SK-N-SH (cell line): ENCODE results near the gene ARHGEF40. TPM values are rescaled to one million over a fixed set of nuclear protein-coding genes. Genes with fewer than 3 reads are reported as not detected.

Experiments
- CTCF ChIA-PET: fragments of 300-600, 350-600 bp; formaldehyde crosslinking; extraction: SDS; loops from one replicate; lab custom pipeline; 2021; lab: Yijun Ruan, JAX
- POLR2A ChIA-PET: fragments of 350-600 bp; sonication (Branson Sonifier 250); formaldehyde crosslinking; extraction: SDS; loops from one replicate; lab custom pipeline; 2020; ENCODE audit warnings: antibody characterized with exemption, inconsistent platforms; lab: Yijun Ruan, JAX
- DNase-seq: peaks from one replicate; pipeline ENCODE4 v3.0.0; 2012
- H2AFZ ChIP-seq: fragments of 200-600 bp; sonication (generic); 2 replicates; pipeline ENCODE4 v1.8.1; 2016; ENCODE audit warnings: antibody characterized with exemption, mild to moderate bottlenecking, low read depth
- H3F3A ChIP-seq: fragments of 200-600 bp; sonication (generic); replicated peaks from 2 replicates; pipeline ENCODE3; 2016; ENCODE audit warnings: antibody characterized with exemption, mild to moderate bottlenecking; ENCODE audit not compliant: insufficient read depth
- H3K27ac ChIP-seq, 2 experiments: fragments of 200-500 bp in 1 of 2; fragments of 200-600 bp in 1 of 2; sonication (Bioruptor generic) in 1 of 2; sonication (generic), shearing (Covaris generic) in 1 of 2; 2 replicates each; pipeline versions ENCODE4 v1.5.1 to v1.6.1; 2014 to 2016; ENCODE audit warnings: low read depth in 2 of 2, inconsistent platforms in 1 of 2, low read length in 1 of 2, mild to moderate bottlenecking in 1 of 2, mixed read lengths in 1 of 2
- H3K27me3 ChIP-seq: fragments of 200-600 bp; sonication (generic), shearing (Covaris generic); 2 replicates; pipeline ENCODE4 v1.6.1; 2016; ENCODE audit warnings: mixed run types; ENCODE audit not compliant: insufficient read depth
- H3K36me3 ChIP-seq, 2 experiments: fragments of 200-500 bp in 1 of 2; fragments of 200-600 bp in 1 of 2; sonication (Bioruptor generic) in 1 of 2; sonication (generic) in 1 of 2; replicated peaks in 1 of 2; 2 replicates each; pipeline versions ENCODE3 to v1.5.1; 2014 to 2016; ENCODE audit warnings: low read length in 1 of 2, mild to moderate bottlenecking in 1 of 2; ENCODE audit not compliant: insufficient read depth in 2 of 2, control insufficient read depth in 1 of 2
- H3K4me1 ChIP-seq, 2 experiments: fragments of 200-500 bp in 1 of 2; fragments of 200-600 bp in 1 of 2; sonication (Bioruptor generic) in 1 of 2; sonication (generic), shearing (Covaris generic) in 1 of 2; 2 replicates each; pipeline versions ENCODE4 v1.5.1 to v1.6.1; 2014 to 2016; ENCODE audit warnings: low read depth in 1 of 2, low read length in 1 of 2, mixed run types in 1 of 2; ENCODE audit not compliant: insufficient read depth in 2 of 2, control insufficient read depth in 1 of 2
- H3K4me2 ChIP-seq: fragments of 200-600 bp; sonication (generic), shearing (Covaris generic); 2 replicates; pipeline ENCODE4 v1.6.1; 2017; ENCODE audit warnings: mixed run types
- H3K4me3 ChIP-seq, 2 experiments: fragments of 200-500 bp in 1 of 2; fragments of 200-600 bp in 1 of 2; sonication (Bioruptor generic) in 1 of 2; sonication (generic), shearing (Covaris generic) in 1 of 2; 2 replicates each; pipeline versions ENCODE4 v1.5.1 to v1.8.1; 2014 to 2016; ENCODE audit warnings: low read depth in 2 of 2, inconsistent platforms in 1 of 2, low read length in 1 of 2, mild to moderate bottlenecking in 1 of 2, mixed read lengths in 1 of 2, moderate library complexity in 1 of 2
- H3K79me2 ChIP-seq: fragments of 200-600 bp; sonication (generic); 2 replicates; pipeline ENCODE4 v1.8.1; 2017; ENCODE audit warnings: mild to moderate bottlenecking; ENCODE audit not compliant: insufficient read depth
- H3K9ac ChIP-seq: fragments of 200-600 bp; sonication (generic); 2 replicates; pipeline ENCODE4 v1.6.1; 2017; ENCODE audit warnings: mixed run types
- H3K9me2 ChIP-seq: fragments of 200-600 bp; sonication (generic); 2 replicates; pipeline ENCODE4 v1.6.1; 2017; ENCODE audit warnings: mixed run types
- H3K9me3 ChIP-seq: fragments of 200-600 bp; sonication (generic); 2 replicates; pipeline ENCODE4 v1.6.1; 2017; ENCODE audit warnings: mixed run types, mild to moderate bottlenecking, moderate library complexity
- H4K20me1 ChIP-seq: fragments of 200-600 bp; sonication (generic); 2 replicates; pipeline ENCODE4 v1.6.1; 2017; ENCODE audit warnings: mild to moderate bottlenecking, mixed run types; ENCODE audit not compliant: insufficient read depth
- CHD2 ChIP-seq: fragments of 150-350 bp; IDR thresholded peaks from 2 replicates; pipeline ENCODE4 v1.6.1; 2018; ENCODE audit warnings: low read length; ENCODE audit not compliant: partially characterized antibody
- CTCF ChIP-seq: fragments of 200-600 bp; sonication (generic); IDR thresholded peaks from 2 replicates; pipeline ENCODE4 v1.6.1; 2017; ENCODE audit warnings: antibody characterized with exemption, mild to moderate bottlenecking, moderate library complexity
- ELF1 ChIP-seq: IDR thresholded peaks from 2 replicates; pipeline ENCODE4 v1.4.0; 2012
- FOXJ3 ChIP-seq: sonication (generic); formaldehyde crosslinking; IDR thresholded peaks from 2 replicates; pipeline ENCODE4 v1.5.1; 2020; ENCODE audit warnings: mild to moderate bottlenecking, missing genetic modification reagents
- IRF3 ChIP-seq: fragments of 150-350 bp; IDR thresholded peaks from 2 replicates; pipeline ENCODE4 v1.6.1; 2016; ENCODE audit warnings: mild to moderate bottlenecking, low read depth, low read length
- JUND ChIP-seq: IDR thresholded peaks from 2 replicates; pipeline ENCODE4 v1.4.0; 2012
- MEF2A ChIP-seq: IDR thresholded peaks from 2 replicates; pipeline ENCODE4 v1.4.0; 2012; ENCODE audit warnings: low read depth, borderline replicate concordance
- NRF1 ChIP-seq: IDR thresholded peaks from 2 replicates; pipeline ENCODE4 v1.6.1; 2012; ENCODE audit warnings: low read depth, mild to moderate bottlenecking, low read length
- RCOR1 ChIP-seq: fragments of 150-350 bp; IDR thresholded peaks from 2 replicates; pipeline ENCODE4 v1.6.1; 2017; ENCODE audit warnings: antibody characterized with exemption, low read length
- WGBS: methylation state at CpG from one replicate; pipeline ENCODE4 v1.1.6; 2017; ENCODE audit warnings: low lambda C conversion rate; 5-methylcytosine and 5-hydroxymethylcytosine counted together
- polyA plus RNA-seq, 3 experiments: library from polyadenylated mRNA; depleted of rRNA; stranded (reverse); fragments of >200 nt; gene quantifications; 2 replicates each; pipeline ENCODE4 v1.2.3, GENCODE V29; 2012

ARHGEF40 gene
- polyA plus RNA-seq, 1 of the 3 experiments (the other 2 are of a cell fraction): 58.8 TPM

DNA sequence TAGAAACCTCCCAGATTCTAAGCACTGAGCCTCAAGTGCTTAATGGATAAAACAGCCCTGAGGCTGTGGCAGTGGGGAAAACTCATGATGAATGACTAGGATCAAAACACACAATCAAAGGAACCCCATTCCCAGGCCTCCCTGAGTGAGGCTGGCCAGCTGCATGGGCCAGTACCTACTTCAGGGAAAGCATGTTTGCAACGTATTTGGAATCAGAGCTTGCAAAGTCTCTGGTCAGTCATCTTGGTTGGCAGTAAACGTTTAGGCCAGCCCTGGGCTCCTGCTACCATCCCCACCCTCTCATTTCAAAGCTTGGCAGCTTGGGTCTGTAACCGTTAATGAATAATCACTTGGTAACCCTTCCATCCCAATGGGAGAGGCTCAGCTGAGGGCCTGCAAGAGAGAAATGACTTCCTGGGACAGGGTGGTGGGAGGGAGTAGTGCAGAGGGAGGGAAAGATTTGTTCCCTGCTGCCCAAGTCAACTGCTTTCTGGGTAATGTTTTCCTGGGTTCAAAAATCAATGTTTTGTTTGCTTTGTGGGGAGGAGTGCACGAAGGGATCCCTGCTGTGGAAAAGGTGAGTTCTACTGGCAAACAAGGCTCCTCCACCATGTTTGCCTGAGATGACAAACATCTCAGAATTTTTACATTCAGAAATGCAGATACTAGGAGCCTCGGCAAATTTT lies 14.5 kb upstream of the ARHGEF40 start (continued):
- no peak for TF ChIP-seq JUND
- TF ChIP-seq CHD2: no peak
- TF ChIP-seq CTCF: no peak
- no peak for TF ChIP-seq IRF3
- no peak for TF ChIP-seq RCOR1
- TF ChIP-seq, all 33 proteins: peak for 0

DNA sequence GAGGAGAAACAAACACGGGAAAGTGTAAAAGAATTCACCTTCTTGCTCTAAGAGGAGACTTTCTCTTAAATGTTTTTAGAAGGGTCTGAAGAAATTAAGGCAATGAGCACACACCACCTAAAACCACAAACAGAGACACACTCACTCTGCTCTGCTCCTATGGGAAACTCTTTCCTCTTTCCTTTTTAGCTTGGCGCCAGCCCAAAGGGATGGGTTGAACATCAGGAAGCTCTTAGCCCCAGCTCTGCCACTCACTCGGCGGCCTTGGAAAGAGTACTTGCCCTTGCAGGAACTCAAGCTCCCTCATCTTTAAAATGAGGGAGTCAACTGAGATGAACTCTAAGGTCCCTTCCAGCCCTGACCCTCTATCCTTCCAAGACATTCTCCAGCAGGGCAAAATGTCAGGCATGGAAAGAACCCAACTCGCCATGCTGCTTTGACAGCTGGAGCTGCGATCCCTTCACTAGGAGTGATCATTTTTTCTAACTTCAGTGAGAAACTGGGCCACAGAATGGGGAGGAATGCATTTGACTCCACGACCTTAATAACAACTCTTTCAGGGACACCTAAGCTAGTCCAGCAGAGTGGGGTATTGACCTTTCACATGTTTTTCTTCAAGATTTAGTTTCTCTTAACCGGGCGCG lies 13.5 kb upstream of the ARHGEF40 start:
- Histone ChIP-seq H3K27ac (no peak overlapping the region), H3K9me2 (no peaks in the 10 kb centered on the region), H3K4me2 (no peak overlapping the region), H3K36me3 (no peaks in the 10 kb centered on the region), H3K9ac (no peak overlapping the region), H3K9me3 (no peaks in the 10 kb centered on the region), H4K20me1 (no peaks in the 10 kb centered on the region), H3F3A (no peaks in the 10 kb centered on the region), H3K4me3 (no peak overlapping the region), H3K4me1 (no peaks in the 10 kb centered on the region)
- CTCF ChIA-PET: interaction anchor here (1.2 to 2.1 kb wide), 3 partner anchors 16 to 48 kb away, joined by 4 to 8 read pairs (median 6); no protein-coding TSS in a partner anchor
- TF ChIP-seq NRF1 (no peak), ELF1 (no peak), FOXJ3 (CRISPR knock-in tag) (no peak)
- TF ChIP-seq, all 33 proteins: peak for 0
- H3K27me3 ChIP-seq: no peaks in the 10 kb centered on the region
- H3K79me2 ChIP-seq: no peaks in the 10 kb centered on the region
- POLR2A ChIA-PET: no interaction called here
- 84% methylated on average over 10 of the region's 10 CpGs for WGBS
- DNase-seq: no peak
- H2AFZ ChIP-seq: no peak overlapping the region

DNA sequence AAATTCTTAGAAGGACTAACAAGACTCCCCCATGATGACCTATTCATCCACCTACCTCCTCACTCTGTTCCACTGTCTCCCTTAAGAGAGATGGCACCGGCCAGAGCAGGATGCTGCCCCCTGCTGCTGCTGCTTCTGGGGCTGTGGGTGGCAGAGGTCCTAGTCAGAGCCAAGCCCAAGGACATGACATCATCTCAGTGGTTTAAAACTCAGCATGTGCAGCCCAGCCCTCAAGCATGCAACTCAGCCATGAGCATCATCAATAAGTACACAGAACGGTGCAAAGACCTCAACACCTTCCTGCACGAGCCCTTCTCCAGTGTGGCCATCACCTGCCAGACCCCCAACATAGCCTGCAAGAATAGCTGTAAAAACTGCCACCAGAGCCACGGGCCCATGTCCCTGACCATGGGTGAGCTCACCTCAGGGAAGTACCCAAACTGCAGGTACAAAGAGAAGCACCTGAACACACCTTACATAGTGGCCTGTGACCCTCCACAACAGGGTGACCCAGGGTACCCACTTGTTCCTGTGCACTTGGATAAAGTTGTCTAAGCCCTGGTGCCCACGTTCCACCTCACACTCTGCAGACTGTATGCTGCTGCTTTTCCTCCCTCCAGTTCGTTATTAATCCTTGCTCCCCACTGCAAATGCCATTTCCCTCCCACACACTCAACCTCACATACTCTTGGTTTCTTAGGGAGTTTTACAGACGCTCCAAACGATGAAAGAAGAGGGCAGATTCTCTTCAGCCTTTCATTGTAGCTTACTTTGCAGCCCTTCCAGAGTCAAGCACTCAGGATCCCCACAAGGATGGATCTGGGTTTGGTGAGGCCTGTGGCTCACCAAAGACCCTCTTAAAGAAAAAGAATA lies 12.1 kb upstream of the ARHGEF40 start, which contains the start of gene RNASE8:
TSS of gene RNASE8 (plus strand) at position 20 of the 873 bp plus-strand sequence. CDS start at position 91, 71 bp downstream.
- H3K27me3 ChIP-seq: no peaks in the 10 kb centered on the region
- CTCF ChIA-PET: interaction anchor here (1.0 to 2.1 kb wide), 4 partner anchors 34 to 47 kb away, joined by 3 to 8 read pairs (median 4); no protein-coding TSS in a partner anchor
- H3K36me3 ChIP-seq: no peaks in the 10 kb centered on the region
- TF ChIP-seq MEF2A: no peak
- no peaks in the 10 kb centered on the region for H3K9me2 ChIP-seq
- no peak for DNase-seq
- no peak within 1 kb of the TSS for H2AFZ ChIP-seq
- no peak within 1 kb of the TSS for H3K4me2 ChIP-seq
- no peaks in the 10 kb centered on the region for H4K20me1 ChIP-seq
- H3K4me1 ChIP-seq: peaks cover 0 to 3% of the 10 kb centered on the region in 2 experiments; a peak in 1 of 4 replicates
- H3K9me3 ChIP-seq: no peaks in the 10 kb centered on the region
- no peak within 1 kb of the TSS for H3K9ac ChIP-seq
- H3F3A ChIP-seq: no peaks in the 10 kb centered on the region
- H3K79me2 ChIP-seq: no peaks in the 10 kb centered on the region
- no peak within 1 kb of the TSS for H3K4me3 ChIP-seq
- POLR2A ChIA-PET: no interaction called here
- WGBS: 72% methylated on average over 6 of the region's 8 CpGs
- no peak within 1 kb of the TSS for H3K27ac ChIP-seq
